Endothelial cell of umbilical vein (primary cell): ENCODE data around the gene SLC5A9. TPM values are rescaled to one million over a fixed set of nuclear protein-coding genes. Genes with fewer than 3 reads are reported as not detected.

Experiments
- BruUV-seq: library from RNA; stranded (reverse); fragments of 400-500 nt; replicated peaks from 2 replicates; lab custom pipeline; 2021; lab: Mats Ljungman, UMichigan
- CTCF ChIA-PET: fragments of 300-600, 350-600 bp; sonication (Branson Sonifier 250); formaldehyde crosslinking; loops from one replicate; lab custom pipeline; 2021; ENCODE audit warnings: antibody characterized with exemption, inconsistent platforms; lab: Charles Lee
- POLR2A ChIA-PET: fragments of 300-600, 350-600 bp; sonication (Branson Sonifier 250); formaldehyde crosslinking; loops from one replicate; lab custom pipeline; 2021; ENCODE audit warnings: antibody characterized with exemption, inconsistent platforms; lab: Charles Lee
- DNase-seq: peaks from one replicate; pipeline ENCODE4 v3.0.0-alpha.2; 2011; ENCODE audit warnings: low read depth, low spot score
- FAIRE-seq: peaks from 2 replicates; lab custom pipeline; 2011; peaks lifted over from hg19 to GRCh38; lab: Jason Lieb, UNC
- H2AFZ ChIP-seq: 2 replicates; pipeline ENCODE4 v1.6.0; 2012; ENCODE audit warnings: low read depth, low read length, control low read depth, inconsistent platforms
- H3K27ac ChIP-seq: 2 replicates; pipeline ENCODE4 v1.5.1; 2011; ENCODE audit warnings: low read depth, mild to moderate bottlenecking, control low read depth, low read length, moderate library complexity; ENCODE audit not compliant: insufficient read depth
- H3K27me3 ChIP-seq, 2 experiments: 2 replicates each; pipeline versions ENCODE4 v1.6.0 to v1.6.1; 2011; ENCODE audit warnings: low read length in 2 of 2, mixed read lengths in 1 of 2; ENCODE audit not compliant: control insufficient read depth in 2 of 2, insufficient read depth in 2 of 2
- H3K36me3 ChIP-seq, 2 experiments: 2 replicates in 1 of 2; 3 replicates in 1 of 2; pipeline ENCODE4 v1.5.1; 2011; ENCODE audit warnings: low read length in 2 of 2, mild to moderate bottlenecking in 1 of 2, moderate library complexity in 1 of 2; ENCODE audit not compliant: control insufficient read depth in 2 of 2, insufficient read depth in 2 of 2; ENCODE audit errors: extremely low read depth in 1 of 2
- H3K4me1 ChIP-seq: 3 replicates; pipeline ENCODE4 v1.5.1; 2011; ENCODE audit warnings: mild to moderate bottlenecking, low read length; ENCODE audit not compliant: control insufficient read depth, insufficient read depth; ENCODE audit errors: extremely low read depth
- H3K4me2 ChIP-seq: 2 replicates; pipeline ENCODE4 v1.6.1; 2011; ENCODE audit warnings: low read length, control low read depth, mixed read lengths; ENCODE audit not compliant: insufficient read depth
- H3K4me3 ChIP-seq, 3 experiments: fragments of 200-600 bp in 1 of 3; sonication (generic), shearing (Covaris generic) in 1 of 3; replicated peaks in 1 of 3; 2 replicates each; pipeline ENCODE4 v1.5.1; 2011 to 2016; ENCODE audit warnings: control low read depth in 3 of 3, low read length in 3 of 3, mild to moderate bottlenecking in 2 of 3, inconsistent platforms in 1 of 3, low read depth in 1 of 3, moderate library complexity in 1 of 3; ENCODE audit not compliant: insufficient read depth in 1 of 3
- H3K79me2 ChIP-seq: 2 replicates; pipeline ENCODE4 v1.6.0; 2012; ENCODE audit warnings: low read length, inconsistent platforms; ENCODE audit not compliant: control insufficient read depth, insufficient read depth
- H3K9ac ChIP-seq: replicated peaks from 2 replicates; pipeline ENCODE3; 2011; ENCODE audit warnings: low read length, control low read depth; ENCODE audit not compliant: insufficient read depth; ENCODE audit errors: extremely low read depth
- H3K9me1 ChIP-seq: replicated peaks from 3 replicates; pipeline ENCODE4 v1.6.0; 2011; ENCODE audit warnings: mild to moderate bottlenecking, low read length; ENCODE audit not compliant: control insufficient read depth, insufficient read depth; ENCODE audit errors: extremely low read depth
- H3K9me3 ChIP-seq: replicated peaks from 2 replicates; pipeline ENCODE4 v1.5.1; 2012; ENCODE audit warnings: low read length, inconsistent platforms; ENCODE audit not compliant: control insufficient read depth, insufficient read depth
- H4K20me1 ChIP-seq: replicated peaks from 2 replicates; pipeline ENCODE3; 2011; ENCODE audit warnings: mild to moderate bottlenecking, low read length; ENCODE audit not compliant: control insufficient read depth, insufficient read depth; ENCODE audit errors: extremely low read depth
- CTCF ChIP-seq, 2 donors: IDR thresholded peaks; 1 replicate in 1 of 2; 2 replicates in 1 of 2; pipeline ENCODE4 v1.5.1; 2011; ENCODE audit warnings: low read length in 2 of 2, mild to moderate bottlenecking in 2 of 2, moderate library complexity in 2 of 2, control low read depth in 1 of 2, inconsistent platforms in 1 of 2, low read depth in 1 of 2; ENCODE audit not compliant: insufficient read depth in 1 of 2; ENCODE audit errors: extremely low read depth in 1 of 2
- EZH2 ChIP-seq: IDR thresholded peaks from 2 replicates; pipeline ENCODE4 v1.6.1; 2012; ENCODE audit warnings: borderline replicate concordance, low read depth, mild to moderate bottlenecking, moderate library complexity, low read length, inconsistent platforms; ENCODE audit not compliant: severe bottlenecking
- FOS ChIP-seq: IDR thresholded peaks from 2 replicates; pipeline ENCODE4 v1.6.1; 2011; ENCODE audit warnings: mild to moderate bottlenecking, low read length, moderate library complexity, borderline replicate concordance; ENCODE audit not compliant: insufficient read depth
- GATA2 ChIP-seq: IDR thresholded peaks from 2 replicates; pipeline ENCODE4 v1.7.0; 2011; ENCODE audit warnings: low read depth, mild to moderate bottlenecking, moderate library complexity, mixed read lengths, low read length; ENCODE audit not compliant: insufficient read length, insufficient read depth
- JUN ChIP-seq: IDR thresholded peaks from 2 replicates; pipeline ENCODE4 v1.6.1; 2011; ENCODE audit warnings: borderline replicate concordance, low read depth; ENCODE audit not compliant: insufficient read length, insufficient read depth
- MYC ChIP-seq: IDR thresholded peaks from one replicate; pipeline ENCODE4 v1.6.1; 2011; ENCODE audit warnings: mild to moderate bottlenecking, low read depth, low read length
- POLR2A ChIP-seq: IDR thresholded peaks from 2 replicates; pipeline ENCODE4 v1.6.1; 2012; ENCODE audit warnings: low read depth, mild to moderate bottlenecking, control low read depth, low read length
- POLR2AphosphoS5 ChIP-seq: IDR thresholded peaks from 2 replicates; pipeline ENCODE4 v1.6.1; 2012; ENCODE audit warnings: low read depth, mild to moderate bottlenecking, control low read depth, low read length, moderate library complexity; ENCODE audit not compliant: insufficient read depth
- dilution Hi-C: fragments of 300-500 bp; cut with MboI; formaldehyde crosslinking; loops from one replicate; pipeline ENCODE4 v1.15.0; 2019; ENCODE audit warnings: low sequenced_read_pairs; ENCODE audit not compliant: extremely low pct_ligation_motif_present
- intact Hi-C: fragments of 100-400 bp; cut with micrococcal nuclease; formaldehyde crosslinking; loops from one replicate; pipeline ENCODE4 v1.10.0; 2022
- polyA plus RNA-seq, 4 experiments: library from polyadenylated mRNA; depleted of rRNA in 3 of 4; stranded (reverse) in 3 of 4; unstranded in 1 of 4; fragments of >200 nt; gene quantifications; 2 replicates each; pipeline versions ENCODE4 v1.2.1 to v1.2.3, GENCODE V29; 2011 to 2012; ENCODE audit warnings: missing spikeins in 1 of 4
- total RNA-seq: library from RNA; stranded (reverse); gene quantifications from 2 replicates; pipeline ENCODE4 v1.2.3, GENCODE V29; 2021
- TF ChIP-seq, protein P1 (sequence below): IDR thresholded peaks from 2 replicates; pipeline ENCODE4 v1.6.1; 2011; ENCODE audit not compliant: insufficient read depth, insufficient read length

The SLC5A9 gene
- total and polyA plus RNA-seq, 2 donors (not counting 3 experiments of a cell fraction or from before 2014, with no cell fraction given) = not detected

DNA sequence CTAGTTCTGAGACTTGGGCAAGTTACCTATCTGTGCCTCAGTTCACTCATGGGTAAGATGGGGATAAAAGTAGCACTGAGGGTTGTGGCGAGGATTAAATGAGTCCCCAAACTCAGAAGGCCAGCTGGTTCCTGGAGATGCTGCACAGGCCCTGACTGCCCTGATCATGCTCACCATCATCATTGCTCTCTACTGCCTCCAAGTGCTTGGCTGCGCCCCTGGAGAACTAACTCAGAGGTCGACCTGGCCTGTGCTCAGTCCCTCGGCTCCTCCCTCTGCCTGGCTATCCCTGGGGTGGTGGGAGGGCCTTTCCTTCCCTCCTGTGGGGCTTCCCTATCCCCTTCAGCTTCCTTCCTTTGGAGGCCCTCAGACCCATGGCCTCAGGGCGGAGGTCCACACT lies 5.6 kb downstream of the SLC5A9 start:
- H2AFZ ChIP-seq = no peak overlapping the region
- FAIRE-seq (no peak), DNase-seq (no peak)
- intact Hi-C loops (loop anchor here (5.0 kb wide), 1 partner anchor 269 kb away; no protein-coding TSS in a partner anchor), dilution Hi-C loops (no loop called here)
- H3K9me1 ChIP-seq = no peaks in the 10 kb centered on the region
- H3K79me2 ChIP-seq = no peaks in the 10 kb centered on the region
- POLR2A ChIA-PET = no interaction called here
- peaks cover 9% of the 10 kb centered on the region for H3K4me1 ChIP-seq
- no peaks in the 10 kb centered on the region for H4K20me1 ChIP-seq
- no peak overlapping the region for H3K9ac ChIP-seq
- no peaks in the 10 kb centered on the region for H3K9me3 ChIP-seq
- CTCF ChIA-PET = interaction anchor here (0.9 kb wide), 1 partner anchor 9 kb away, joined by 3 read pairs; no protein-coding TSS in a partner anchor
- H3K4me2 ChIP-seq = no peak overlapping the region
- no peak overlapping the region for H3K4me3 ChIP-seq
- no TSS peak for BruUV-seq
- no peak overlapping the region for H3K27ac ChIP-seq
- no peak for TF ChIP-seq GATA2
- H3K27me3 ChIP-seq = no peaks in the 10 kb centered on the region
- no peaks in the 10 kb centered on the region for H3K36me3 ChIP-seq

GRCh38 chr1:48229317-48229716 lies 6.8 kb downstream of the SLC5A9 start:
- ChIA-PET POLR2A (no interaction called here), CTCF (interaction anchor here (1.2 kb wide), 1 partner anchor 26 kb away, joined by 4 read pairs; no protein-coding TSS in a partner anchor)
- no peak overlapping the region for H3K4me3 ChIP-seq
- no peaks in the 10 kb centered on the region for H4K20me1 ChIP-seq
- BruUV-seq = no TSS peak
- TF ChIP-seq MYC (no peak), POLR2AphosphoS5 (no peak), EZH2 (no peak), GATA2 (no peak), FOS (no peak), CTCF (IDR thresholded peaks at IDR 0.05; ENCODE audit: extremely low read depth in 1 of 2, insufficient read depth in 1 of 2, low read depth in 1 of 2, low read length in 2 of 2) (no peak), POLR2A (no peak), JUN (no peak)
- TF ChIP-seq, protein P1, sequence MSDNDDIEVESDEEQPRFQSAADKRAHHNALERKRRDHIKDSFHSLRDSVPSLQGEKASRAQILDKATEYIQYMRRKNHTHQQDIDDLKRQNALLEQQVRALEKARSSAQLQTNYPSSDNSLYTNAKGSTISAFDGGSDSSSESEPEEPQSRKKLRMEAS = no peak
- DNase-seq (no peak), FAIRE-seq (no peak)
- intact Hi-C loops = loop anchor here (5.0 kb wide), 1 partner anchor 268 kb away; no protein-coding TSS in a partner anchor
- dilution Hi-C loops = no loop called here
- H3K79me2 ChIP-seq = no peaks in the 10 kb centered on the region
- no peaks in the 10 kb centered on the region for H3K9me3 ChIP-seq
- H3K4me1 ChIP-seq = peaks cover 9% of the 10 kb centered on the region
- no peaks in the 10 kb centered on the region for H3K27me3 ChIP-seq
- no peak overlapping the region for H3K9ac ChIP-seq
- no peak overlapping the region for H2AFZ ChIP-seq
- H3K9me1 ChIP-seq = no peaks in the 10 kb centered on the region
- no peak overlapping the region for H3K4me2 ChIP-seq
- no peak overlapping the region for H3K27ac ChIP-seq
- no peaks in the 10 kb centered on the region for H3K36me3 ChIP-seq
